ENCODE measurements around the gene FADS2. TPM values are rescaled to one million over a fixed set of nuclear protein-coding genes. Genes with fewer than 3 reads are reported as not detected.
A peak's percentile ranks its signal among the peaks of the same experiment; 100 is the strongest.

Gene FADS2
- total RNA-seq, 4 donors from 2014 or later, result 2.2 to 13.7 (median 6.8) TPM

DNA sequence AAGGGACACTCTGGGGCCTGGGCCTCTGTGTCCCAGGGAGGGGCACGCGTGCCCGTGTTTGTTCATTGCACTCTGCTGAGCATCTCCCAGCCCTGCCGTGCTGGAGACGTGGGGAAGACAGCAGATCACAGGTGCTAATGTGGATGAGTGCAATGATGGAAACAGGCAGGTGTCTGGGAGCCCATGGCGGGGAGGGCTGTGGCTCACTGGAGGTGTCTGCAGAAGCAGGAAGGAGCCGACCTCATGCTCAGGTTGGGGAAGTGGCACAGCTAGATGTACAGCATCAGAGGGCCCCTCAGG, 43.6 kb upstream of the FADS2 start:
- DNase-seq, result no peak
- Histone ChIP-seq H3K36me3 (peaks cover 0 to 73% (median 33%) of the 10 kb centered on the region in 3 donors), H3K27me3 (no peaks in the 10 kb centered on the region), H3K9me3 (no peaks in the 10 kb centered on the region), H3K4me1 (peaks cover 0 to 11% (median 0%) of the 10 kb centered on the region in 3 donors), H3K27ac (no peak overlapping the region), H3K4me3 (no peak overlapping the region)
- no peak for TF ChIP-seq POLR2A (IDR thresholded peaks at IDR 0.05)
- TF ChIP-seq, protein P1, sequence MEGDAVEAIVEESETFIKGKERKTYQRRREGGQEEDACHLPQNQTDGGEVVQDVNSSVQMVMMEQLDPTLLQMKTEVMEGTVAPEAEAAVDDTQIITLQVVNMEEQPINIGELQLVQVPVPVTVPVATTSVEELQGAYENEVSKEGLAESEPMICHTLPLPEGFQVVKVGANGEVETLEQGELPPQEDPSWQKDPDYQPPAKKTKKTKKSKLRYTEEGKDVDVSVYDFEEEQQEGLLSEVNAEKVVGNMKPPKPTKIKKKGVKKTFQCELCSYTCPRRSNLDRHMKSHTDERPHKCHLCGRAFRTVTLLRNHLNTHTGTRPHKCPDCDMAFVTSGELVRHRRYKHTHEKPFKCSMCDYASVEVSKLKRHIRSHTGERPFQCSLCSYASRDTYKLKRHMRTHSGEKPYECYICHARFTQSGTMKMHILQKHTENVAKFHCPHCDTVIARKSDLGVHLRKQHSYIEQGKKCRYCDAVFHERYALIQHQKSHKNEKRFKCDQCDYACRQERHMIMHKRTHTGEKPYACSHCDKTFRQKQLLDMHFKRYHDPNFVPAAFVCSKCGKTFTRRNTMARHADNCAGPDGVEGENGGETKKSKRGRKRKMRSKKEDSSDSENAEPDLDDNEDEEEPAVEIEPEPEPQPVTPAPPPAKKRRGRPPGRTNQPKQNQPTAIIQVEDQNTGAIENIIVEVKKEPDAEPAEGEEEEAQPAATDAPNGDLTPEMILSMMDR (IDR thresholded peaks at IDR 0.05), result no peak
- intact Hi-C loops (cut with DNase I), result no loop called here
- WGBS, 2 donors, result 73 to 87% methylated on average over 3 to 5 of the region's 7 CpGs

- WGBS, 2 donors, result 90 to 100% methylated on average over 3 to 6 of the region's 11 CpGs
- Histone ChIP-seq H3K27ac (no peak overlapping the region), H3K9me3 (no peaks in the 10 kb centered on the region), H3K27me3 (no peaks in the 10 kb centered on the region), H3K4me1 (peaks cover 0 to 12% (median 0%) of the 10 kb centered on the region in 3 donors), H3K4me3 (no peak overlapping the region), H3K36me3 (peaks cover 0 to 84% (median 43%) of the 10 kb centered on the region in 3 donors)
- intact Hi-C loops (cut with DNase I), result no loop called here
- DNase-seq, result no peak
- TF ChIP-seq, protein P1 (IDR thresholded peaks at IDR 0.05), result no peak
- no peak for TF ChIP-seq POLR2A (IDR thresholded peaks at IDR 0.05)
Measured at GRCh38 chr11:61785837-61786402, 42.2 kb upstream of the FADS2 start.

DNA sequence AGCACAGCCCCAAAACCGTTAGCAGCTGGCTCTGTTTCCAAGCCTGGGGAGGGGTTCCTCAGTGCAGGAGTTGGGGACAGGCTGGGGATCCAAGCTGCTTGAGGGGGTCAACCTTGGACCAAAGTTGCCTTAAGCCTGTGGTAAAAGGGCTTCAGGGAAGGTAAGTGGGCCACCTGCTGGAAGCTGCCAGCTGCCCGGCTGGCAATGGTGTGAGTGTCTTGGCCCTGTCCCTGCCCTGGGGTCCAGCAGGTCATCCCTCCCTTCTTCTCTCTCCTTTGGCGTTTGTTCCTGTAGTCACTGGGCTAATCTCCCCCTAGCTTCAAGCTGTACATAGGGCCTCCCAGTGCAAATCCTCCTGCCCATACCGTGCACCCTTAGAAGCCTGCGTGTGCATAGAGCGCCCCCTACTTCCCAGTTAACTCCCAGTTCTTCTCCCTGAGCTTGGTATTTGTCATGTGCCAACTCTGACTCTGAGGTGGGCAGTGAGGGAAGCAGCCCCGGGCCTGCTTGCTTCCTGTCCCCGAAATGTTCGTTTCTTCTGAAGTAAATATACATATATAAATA, 40.1 kb upstream of the FADS2 start:
- peaks cover 0 to 76% (median 43%) of the 10 kb centered on the region in 3 donors for H3K36me3 ChIP-seq
- no peak for DNase-seq
- no peak overlapping the region for H3K4me3 ChIP-seq
- H3K27me3 ChIP-seq, result no peaks in the 10 kb centered on the region
- WGBS, 2 donors, result 64% methylated on average over 7 to 8 of the region's 9 CpGs
- no peak overlapping the region for H3K27ac ChIP-seq
- TF ChIP-seq POLR2A (IDR thresholded peaks at IDR 0.05), result no peak
- TF ChIP-seq, protein P1 (IDR thresholded peaks at IDR 0.05), result peak in 3 of 6 experiments; percentile 14 to 55 (median 42)
- no peaks in the 10 kb centered on the region for H3K9me3 ChIP-seq
- peaks cover 6 to 25% (median 10%) of the 10 kb centered on the region in 3 donors for H3K4me1 ChIP-seq
- intact Hi-C loops (cut with DNase I), result no loop called here

DNA sequence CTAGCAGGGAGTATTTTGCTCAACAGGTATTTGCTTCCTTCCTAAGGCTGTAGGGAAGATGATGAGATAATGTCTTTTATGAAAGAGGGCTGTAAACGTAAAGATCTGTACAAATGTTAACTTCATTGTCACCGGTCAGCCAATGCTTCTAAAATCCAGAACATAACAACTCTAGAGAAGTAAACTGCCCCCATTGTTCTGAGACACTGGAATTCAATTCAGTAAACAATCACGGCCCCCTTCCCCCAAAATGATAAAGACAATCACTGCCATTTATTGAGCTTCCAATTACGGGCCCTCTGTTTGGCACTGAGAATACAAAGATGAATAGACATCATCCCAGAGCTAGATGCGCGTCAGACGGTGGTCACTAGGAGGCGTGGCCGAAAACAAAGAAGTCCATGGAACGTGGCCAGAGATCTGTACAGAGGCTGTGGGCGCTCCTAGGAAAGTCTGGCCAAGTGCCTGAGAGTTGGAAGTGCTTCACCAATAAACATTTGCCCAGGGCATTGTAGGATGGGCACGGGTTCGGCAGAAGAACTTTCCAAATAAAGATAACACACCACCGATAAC, 36.3 kb upstream of the FADS2 start:
- H3K4me3 ChIP-seq, result peak overlapping the region; percentile 49 to 89 (median 76)
- H3K36me3 ChIP-seq, result peaks cover 0 to 49% (median 30%) of the 10 kb centered on the region in 3 donors
- H3K27ac ChIP-seq, result peak overlapping the region; percentile 89 to 99 (median 95)
- TF ChIP-seq POLR2A (IDR thresholded peaks at IDR 0.05), result no peak
- TF ChIP-seq, protein P1 (IDR thresholded peaks at IDR 0.05), result no peak
- no peaks in the 10 kb centered on the region for H3K9me3 ChIP-seq
- H3K27me3 ChIP-seq, result no peaks in the 10 kb centered on the region
- WGBS, 2 donors, result 2 to 3% methylated on average over 9 to 13 of the region's 14 CpGs
- peaks cover 12 to 37% (median 20%) of the 10 kb centered on the region in 3 donors for H3K4me1 ChIP-seq
- DNase-seq, result no peak
- intact Hi-C loops (cut with DNase I), result loop anchor here (10.0 kb wide), 1 partner anchor 313 kb away; no protein-coding TSS in a partner anchor
